Duodenal mucosa (tissue), 2 donors: ENCODE results near the gene PCYT2.
A peak's percentile ranks its signal among the peaks of the same experiment; 100 is the strongest.

ENCODE experiments used
- H3K27ac ChIP-seq: one replicate; pipeline ENCODE4 v1.7.0; 2013; ENCODE audit warnings: low read depth, low read length
- H3K27me3 ChIP-seq, 2 donors: one replicate each; pipeline ENCODE4 v1.7.0; 2013; ENCODE audit warnings: low read length in 2 of 2, control low read depth in 1 of 2; ENCODE audit not compliant: insufficient read depth in 2 of 2, control insufficient read depth in 1 of 2
- H3K36me3 ChIP-seq, 2 donors: one replicate each; pipeline ENCODE4 v1.7.0; 2013; ENCODE audit warnings: low read length in 2 of 2, control low read depth in 1 of 2; ENCODE audit not compliant: insufficient read depth in 2 of 2, control insufficient read depth in 1 of 2
- H3K4me1 ChIP-seq, 2 donors: one replicate each; pipeline ENCODE4 v1.7.0; 2013; ENCODE audit warnings: low read length in 2 of 2, control low read depth in 1 of 2; ENCODE audit not compliant: insufficient read depth in 2 of 2, control insufficient read depth in 1 of 2
- H3K4me3 ChIP-seq, 2 donors: one replicate each; pipeline ENCODE4 v1.7.0; 2013; ENCODE audit warnings: low read length in 2 of 2, low read depth in 1 of 2
- H3K9ac ChIP-seq, 2 donors: one replicate each; pipeline ENCODE4 v1.7.0; 2013; ENCODE audit warnings: low read length in 2 of 2, low read depth in 1 of 2
- H3K9me3 ChIP-seq, 2 donors: one replicate each; pipeline ENCODE4 v1.7.0; 2013; ENCODE audit warnings: low read length in 2 of 2, control low read depth in 1 of 2; ENCODE audit not compliant: control insufficient read depth in 1 of 2

PCYT2 gene

GRCh38 chr17:81898029-81898866 is 13.0 kb downstream of the PCYT2 start:
- Histone ChIP-seq H3K9me3 (no peaks in the 10 kb centered on the region), H3K36me3 (peaks cover 17 to 53% of the 10 kb centered on the region in 2 donors), H3K4me1 (peaks cover 4 to 14% of the 10 kb centered on the region in 2 donors), H3K4me3 (no peak overlapping the region), H3K27ac (no peak overlapping the region), H3K27me3 (no peaks in the 10 kb centered on the region), H3K9ac (no peak overlapping the region)

- no peak overlapping the region for H3K9ac ChIP-seq
- no peak overlapping the region for H3K4me3 ChIP-seq
- H3K9me3 ChIP-seq: no peaks in the 10 kb centered on the region
- no peaks in the 10 kb centered on the region for H3K27me3 ChIP-seq
- H3K27ac ChIP-seq: no peak overlapping the region
- H3K4me1 ChIP-seq: peaks cover 2 to 3% of the 10 kb centered on the region in 2 donors
- peaks cover 15 to 51% of the 10 kb centered on the region in 2 donors for H3K36me3 ChIP-seq
These were observed 15.8 kb downstream of the PCYT2 start for GRCh38 chr17:81895400-81895799.

GRCh38 chr17:81891303-81891552 is 20.0 kb downstream of the PCYT2 start:
- peaks cover 10 to 13% of the 10 kb centered on the region in 2 donors for H3K4me1 ChIP-seq
- H3K27ac ChIP-seq: peak overlapping the region; percentile 93
- H3K9me3 ChIP-seq: no peaks in the 10 kb centered on the region
- H3K27me3 ChIP-seq: no peaks in the 10 kb centered on the region
- peak overlapping the region in 1 of 2 donors; percentile 88 for H3K4me3 ChIP-seq
- H3K36me3 ChIP-seq: peaks cover 30 to 47% of the 10 kb centered on the region in 2 donors
- H3K9ac ChIP-seq: peak overlapping the region in 1 of 2 donors; percentile 86

- Histone ChIP-seq H3K4me1 (peaks cover 10 to 13% of the 10 kb centered on the region in 2 donors), H3K4me3 (peak overlapping the region; percentile 88 to 93), H3K27ac (peak overlapping the region; percentile 42), H3K9me3 (no peaks in the 10 kb centered on the region), H3K9ac (peak overlapping the region; percentile 81 to 86), H3K27me3 (no peaks in the 10 kb centered on the region), H3K36me3 (peaks cover 36 to 51% of the 10 kb centered on the region in 2 donors)
These were observed 20.5 kb downstream of the PCYT2 start for GRCh38 chr17:81890447-81891302.

DNA sequence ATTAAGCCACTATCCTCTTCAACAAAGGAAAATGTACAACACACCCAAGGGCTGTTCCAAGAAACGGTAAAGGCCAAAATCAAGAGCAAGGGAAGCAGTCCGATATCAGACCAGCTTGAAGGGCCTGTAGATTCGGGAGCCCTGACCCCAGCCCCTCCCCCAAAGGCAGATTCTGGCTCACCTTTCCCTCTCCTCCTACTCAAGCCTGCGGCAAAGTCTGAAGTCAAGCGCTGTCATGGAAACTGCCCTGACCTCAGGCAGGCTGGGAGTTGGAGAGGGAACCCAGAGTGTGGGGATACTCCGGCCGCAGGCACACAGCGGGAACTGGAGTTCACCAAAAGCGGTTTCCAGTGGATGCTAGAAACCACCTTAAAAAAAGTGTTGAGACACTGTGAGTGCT is 21.6 kb downstream of the PCYT2 start:
- H3K4me1 ChIP-seq: peaks cover 10 to 13% of the 10 kb centered on the region in 2 donors
- H3K27ac ChIP-seq: no peak overlapping the region
- no peaks in the 10 kb centered on the region for H3K9me3 ChIP-seq
- no peaks in the 10 kb centered on the region for H3K27me3 ChIP-seq
- H3K36me3 ChIP-seq: peaks cover 37 to 57% of the 10 kb centered on the region in 2 donors
- no peak overlapping the region for H3K4me3 ChIP-seq
- H3K9ac ChIP-seq: no peak overlapping the region

DNA sequence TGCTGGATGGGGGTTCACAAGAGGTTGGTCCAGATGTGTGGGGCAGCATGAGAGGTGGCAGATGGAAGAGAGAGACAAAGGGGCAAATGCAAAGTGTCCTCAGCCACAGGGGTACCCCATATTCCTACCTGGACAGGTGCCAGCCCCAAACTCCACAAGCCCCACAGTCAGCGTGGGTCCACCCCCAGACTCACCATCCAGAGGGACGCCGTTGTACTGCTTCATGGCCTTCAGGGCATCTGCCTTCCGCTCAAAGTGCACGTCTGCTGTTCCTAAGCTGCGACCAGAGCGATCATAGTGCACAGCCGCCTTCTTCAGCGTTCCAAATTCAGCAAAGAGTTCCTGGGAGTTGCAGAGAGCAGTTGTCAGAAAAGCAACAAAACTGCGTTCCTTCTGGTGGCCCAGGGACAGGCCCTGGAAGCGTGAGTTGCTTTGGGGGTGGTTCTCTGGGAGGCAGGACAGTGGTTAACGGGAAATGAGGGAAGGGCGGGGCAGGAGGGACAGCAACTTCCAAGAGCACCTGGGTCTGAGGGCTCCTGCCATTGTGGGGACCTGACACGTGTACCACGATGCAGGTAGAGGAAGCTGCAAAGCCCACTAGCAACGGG is 22.1 kb downstream of the PCYT2 start:
- Histone ChIP-seq H3K9me3 (no peaks in the 10 kb centered on the region), H3K36me3 (peaks cover 37 to 56% of the 10 kb centered on the region in 2 donors), H3K9ac (no peak overlapping the region), H3K27ac (no peak overlapping the region), H3K4me3 (no peak overlapping the region), H3K27me3 (no peaks in the 10 kb centered on the region), H3K4me1 (peaks cover 10 to 13% of the 10 kb centered on the region in 2 donors)

DNA sequence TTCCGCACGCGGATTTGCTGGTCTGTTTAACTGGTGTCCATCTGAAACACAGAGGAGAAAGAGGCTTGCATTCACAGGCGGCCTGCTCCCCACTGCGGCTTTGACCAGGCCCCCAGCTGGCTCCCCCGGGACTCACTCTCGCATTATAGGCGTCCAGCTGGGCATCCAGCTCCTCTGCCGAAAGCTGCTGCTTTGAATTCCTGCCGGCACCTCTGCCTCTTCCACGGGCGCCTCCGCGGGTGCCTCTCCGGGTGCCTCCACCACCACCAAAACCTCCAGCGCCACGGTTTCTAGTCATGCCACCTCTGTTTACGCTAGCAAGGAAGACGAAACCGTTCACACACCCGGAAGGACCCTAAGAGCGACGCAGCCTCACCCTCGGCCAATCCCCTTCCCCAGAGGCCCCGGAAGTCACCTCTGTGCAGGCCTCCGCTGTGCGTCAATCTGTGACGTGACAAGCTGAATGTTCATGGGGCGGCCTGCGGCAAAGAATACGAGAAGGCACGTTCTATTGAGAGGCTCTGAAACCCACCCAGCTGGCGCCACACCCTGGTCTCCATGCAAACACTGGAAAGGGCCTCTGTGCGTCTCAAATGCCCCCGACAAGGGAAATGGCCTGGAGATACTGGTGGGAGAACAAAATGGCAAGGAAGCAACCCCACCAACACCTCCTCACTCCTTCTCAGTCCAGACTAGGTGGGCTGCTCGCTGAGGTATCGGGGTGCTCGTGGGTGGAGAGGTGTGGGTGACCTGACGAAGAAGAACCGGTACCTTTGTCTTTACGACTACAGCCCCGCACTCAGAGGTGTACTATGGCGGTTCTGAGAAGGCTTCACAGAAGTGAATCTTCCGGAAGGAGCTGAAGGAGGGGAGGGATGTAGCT is 22.9 kb downstream of the PCYT2 start:
- H3K9ac ChIP-seq: no peak overlapping the region
- peaks cover 39 to 59% of the 10 kb centered on the region in 2 donors for H3K36me3 ChIP-seq
- peaks cover 10 to 13% of the 10 kb centered on the region in 2 donors for H3K4me1 ChIP-seq
- no peaks in the 10 kb centered on the region for H3K27me3 ChIP-seq
- H3K27ac ChIP-seq: no peak overlapping the region
- H3K9me3 ChIP-seq: no peaks in the 10 kb centered on the region
- H3K4me3 ChIP-seq: no peak overlapping the region

DNA sequence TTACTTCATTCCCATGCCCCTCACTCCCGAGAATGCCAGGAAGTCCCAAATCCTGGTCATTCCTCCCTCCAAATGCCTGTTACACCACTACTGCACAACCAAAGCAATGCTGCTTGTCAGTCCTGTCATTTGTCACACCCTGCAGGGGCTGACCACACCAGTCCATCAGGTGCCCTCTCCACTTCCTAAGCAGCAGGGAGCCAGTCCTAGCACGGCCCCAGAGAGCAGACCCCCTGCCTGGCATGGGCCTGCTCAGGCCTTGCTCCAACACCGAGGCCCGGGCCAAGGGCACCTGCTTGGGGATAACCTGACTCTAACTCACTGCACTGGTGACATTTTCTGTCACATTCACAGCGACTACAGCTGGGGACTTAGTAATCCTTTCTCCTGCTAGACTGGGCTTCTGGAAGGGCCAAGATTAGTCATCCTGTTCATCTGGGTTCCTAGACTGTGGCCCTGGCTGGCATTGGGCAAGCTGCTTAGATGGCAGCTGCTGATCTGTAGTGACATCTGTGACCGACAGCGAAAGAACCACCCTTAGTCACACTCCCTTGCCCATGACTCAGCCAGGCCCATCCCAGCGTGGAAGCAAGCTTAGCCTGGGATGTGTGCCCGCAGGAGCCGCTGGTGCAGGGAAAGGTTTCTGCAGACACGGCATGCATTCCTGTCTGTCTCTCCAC is 25.2 kb downstream of the PCYT2 start:
- Histone ChIP-seq H3K9ac (no peak overlapping the region), H3K4me3 (no peak overlapping the region), H3K36me3 (peaks cover 39 to 63% of the 10 kb centered on the region in 2 donors), H3K9me3 (no peaks in the 10 kb centered on the region), H3K27ac (no peak overlapping the region), H3K4me1 (peaks cover 10 to 13% of the 10 kb centered on the region in 2 donors), H3K27me3 (no peaks in the 10 kb centered on the region)

GRCh38 chr17:81885454-81885853 is 25.7 kb downstream of the PCYT2 start:
- H3K9ac ChIP-seq: no peak overlapping the region
- H3K27ac ChIP-seq: no peak overlapping the region
- H3K4me3 ChIP-seq: no peak overlapping the region
- no peaks in the 10 kb centered on the region for H3K27me3 ChIP-seq
- H3K36me3 ChIP-seq: peaks cover 39 to 63% of the 10 kb centered on the region in 2 donors
- peaks cover 7 to 11% of the 10 kb centered on the region in 2 donors for H3K4me1 ChIP-seq
- H3K9me3 ChIP-seq: no peaks in the 10 kb centered on the region
